Activated CD4-positive, CD25-positive, alpha-beta regulatory T cell treated with anti-CD3 and anti-CD28 coated beads, Interleukin-2, amount 50 U/mL, for 24 hours (primary cell): ENCODE measurements around the gene ERGIC2.
"Not testable (repeated sequence)": the region's sequence is repeated elsewhere in the genome, so short reads cannot be mapped to it uniquely, and the experiment has no call there.

Experiments used
- ATAC-seq, 2 donors: fragments of 150-1000 bp; cut with Tn5 transposase; one replicate each; pipeline ENCODE4 v1.10.0; 2021; ENCODE audit warnings: mild to moderate bottlenecking in 1 of 2, moderate library complexity in 1 of 2

The ERGIC2 gene

GRCh38 chr12:29291226-29291625 is 89.7 kb downstream of the ERGIC2 start:
- no peak for ATAC-seq

DNA sequence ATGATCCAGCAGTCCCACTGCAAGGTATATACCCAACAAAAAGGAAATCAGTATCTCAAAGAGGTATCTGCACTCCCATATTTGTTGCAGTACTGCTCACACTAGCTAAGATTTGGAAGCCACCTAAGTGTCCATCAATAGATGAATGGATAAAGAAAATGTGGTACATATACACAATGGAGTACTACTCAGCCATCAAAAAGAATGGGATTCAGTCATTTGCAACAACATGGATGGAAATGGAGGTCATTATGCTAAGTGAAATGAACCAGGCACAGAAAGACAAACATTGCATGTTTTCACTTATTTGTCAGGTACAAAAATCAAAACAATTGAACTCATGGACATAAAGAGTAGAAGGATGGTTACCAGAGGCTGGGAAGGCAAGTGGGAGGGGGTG is 90.5 kb downstream of the ERGIC2 start:
- ATAC-seq: not testable (repeated sequence)

- ATAC-seq: no peak
Observed at GRCh38 chr12:29288031-29288430, 92.9 kb downstream of the ERGIC2 start.

DNA sequence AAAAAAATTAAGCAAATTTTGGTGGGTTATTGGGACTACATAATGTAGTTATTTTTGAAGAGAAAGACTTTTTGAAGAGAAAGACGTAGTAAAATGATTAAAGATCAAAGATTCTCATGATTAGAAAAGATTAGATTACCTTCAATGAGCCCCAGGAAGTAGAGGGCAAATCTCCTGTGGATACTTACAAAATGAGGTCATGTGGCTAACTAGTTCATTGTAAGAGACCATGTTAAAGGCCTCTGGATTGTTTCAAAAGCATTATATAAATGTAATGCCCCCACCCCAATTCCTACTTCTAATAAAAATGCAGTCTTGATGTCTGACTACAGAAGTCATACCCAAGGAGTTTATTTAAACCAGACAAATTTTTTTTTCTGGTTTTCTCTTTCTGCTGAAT is 93.3 kb downstream of the ERGIC2 start:
- no peak for ATAC-seq
